B cell (primary cell): ENCODE results near the gene ADGRF5.

ENCODE experiments used
- EZH2 ChIP-seq: IDR thresholded peaks from 2 replicates; pipeline ENCODE4 v1.6.1; 2012; ENCODE audit warnings: borderline replicate concordance, low read depth, mild to moderate bottlenecking, moderate library complexity, low read length; ENCODE audit not compliant: insufficient read depth, poor library complexity, severe bottlenecking
- TF ChIP-seq, protein P1 (sequence below): fragments of 200-600 bp; IDR thresholded peaks from one replicate; pipeline ENCODE4 v1.8.0; 2022; ENCODE audit warnings: antibody characterized with exemption, mild to moderate bottlenecking

DNA sequence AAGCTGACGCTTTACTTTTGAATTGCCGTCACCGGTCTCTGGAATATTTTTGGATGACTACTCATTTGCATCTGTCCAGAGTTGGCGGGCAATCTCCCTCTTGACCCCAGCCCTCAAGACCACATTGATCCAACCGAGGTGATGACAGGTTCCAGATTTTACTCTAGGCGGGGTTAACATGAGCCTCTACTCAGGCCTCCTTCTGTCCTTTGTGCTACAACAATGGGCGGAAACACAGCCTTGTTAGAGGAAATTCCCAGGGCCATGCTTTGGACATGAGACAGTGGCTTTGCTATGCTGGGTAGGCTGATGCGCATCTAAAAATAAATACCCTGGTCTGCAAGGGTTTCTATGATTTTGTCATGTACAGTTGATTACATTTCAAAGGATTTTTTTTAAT is 27.0 kb upstream of the ADGRF5 start:
- TF ChIP-seq, protein P1, sequence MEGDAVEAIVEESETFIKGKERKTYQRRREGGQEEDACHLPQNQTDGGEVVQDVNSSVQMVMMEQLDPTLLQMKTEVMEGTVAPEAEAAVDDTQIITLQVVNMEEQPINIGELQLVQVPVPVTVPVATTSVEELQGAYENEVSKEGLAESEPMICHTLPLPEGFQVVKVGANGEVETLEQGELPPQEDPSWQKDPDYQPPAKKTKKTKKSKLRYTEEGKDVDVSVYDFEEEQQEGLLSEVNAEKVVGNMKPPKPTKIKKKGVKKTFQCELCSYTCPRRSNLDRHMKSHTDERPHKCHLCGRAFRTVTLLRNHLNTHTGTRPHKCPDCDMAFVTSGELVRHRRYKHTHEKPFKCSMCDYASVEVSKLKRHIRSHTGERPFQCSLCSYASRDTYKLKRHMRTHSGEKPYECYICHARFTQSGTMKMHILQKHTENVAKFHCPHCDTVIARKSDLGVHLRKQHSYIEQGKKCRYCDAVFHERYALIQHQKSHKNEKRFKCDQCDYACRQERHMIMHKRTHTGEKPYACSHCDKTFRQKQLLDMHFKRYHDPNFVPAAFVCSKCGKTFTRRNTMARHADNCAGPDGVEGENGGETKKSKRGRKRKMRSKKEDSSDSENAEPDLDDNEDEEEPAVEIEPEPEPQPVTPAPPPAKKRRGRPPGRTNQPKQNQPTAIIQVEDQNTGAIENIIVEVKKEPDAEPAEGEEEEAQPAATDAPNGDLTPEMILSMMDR, result no peak
- no peak for TF ChIP-seq EZH2
